HG03457 (cell line): ENCODE measurements around the gene NUDT14.

Source experiments
- ATAC-seq: cut with Tn5 transposase; IDR thresholded peaks from one replicate; pipeline ENCODE4 v1.9.1; 2021; ENCODE audit warnings: moderate number of reproducible peaks; ENCODE audit not compliant: unreplicated experiment

Gene NUDT14

DNA sequence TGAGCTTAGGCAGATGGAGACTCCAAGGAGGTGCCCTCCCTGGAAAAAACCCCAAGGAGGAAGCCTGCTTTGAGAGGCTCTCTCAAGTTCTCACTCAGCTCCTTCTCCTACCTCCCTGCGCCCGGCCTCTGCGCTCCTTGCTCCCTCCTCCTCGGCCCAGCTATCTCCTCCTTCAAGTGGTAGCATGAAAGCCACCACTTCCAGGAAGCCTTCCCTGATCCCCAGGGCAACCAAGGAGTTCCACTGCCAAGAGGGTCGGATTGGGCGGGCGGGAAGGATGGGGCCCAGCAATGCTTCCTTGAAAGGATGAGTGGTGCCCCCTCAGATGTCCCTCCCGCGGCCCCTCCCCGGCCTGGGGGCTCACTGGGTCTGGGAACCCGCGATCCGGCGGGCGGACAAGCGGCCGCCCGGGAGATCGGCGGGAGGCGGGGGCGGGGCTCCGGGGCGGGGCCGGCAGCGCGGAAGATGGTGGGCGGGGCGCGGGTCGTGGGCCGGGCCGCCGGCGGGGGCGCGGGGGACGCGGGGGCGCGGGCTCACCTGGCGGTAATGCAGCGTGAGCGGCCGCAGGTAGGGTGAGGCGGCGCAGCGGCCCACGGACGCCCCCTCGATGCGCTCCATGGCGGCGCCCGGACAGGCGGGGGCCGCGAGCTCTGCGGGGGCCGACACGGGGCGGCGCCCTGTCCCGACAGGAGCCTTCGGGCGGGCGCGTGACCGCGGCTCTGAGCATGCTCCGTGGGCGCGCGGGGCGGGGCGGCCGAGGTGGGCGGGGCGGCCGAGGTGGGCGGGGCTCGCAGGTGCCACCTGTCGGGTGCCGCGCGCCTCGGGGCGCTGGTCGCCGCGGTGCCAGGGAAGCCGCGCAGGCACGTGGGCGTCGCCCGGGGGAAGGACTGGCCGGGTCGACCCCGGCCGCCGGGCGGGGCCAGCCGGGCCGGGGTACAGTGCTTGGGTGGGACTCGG is at the start of gene NUDT14:
NUDT14 (minus strand) TSS at position 721 of the 957 bp plus-strand sequence; CDS start at position 618, 103 bp downstream.
- ATAC-seq, result no peak

GRCh38 chr14:105229099-105229655 is 48.1 kb upstream of the NUDT14 start:
- no peak for ATAC-seq

DNA sequence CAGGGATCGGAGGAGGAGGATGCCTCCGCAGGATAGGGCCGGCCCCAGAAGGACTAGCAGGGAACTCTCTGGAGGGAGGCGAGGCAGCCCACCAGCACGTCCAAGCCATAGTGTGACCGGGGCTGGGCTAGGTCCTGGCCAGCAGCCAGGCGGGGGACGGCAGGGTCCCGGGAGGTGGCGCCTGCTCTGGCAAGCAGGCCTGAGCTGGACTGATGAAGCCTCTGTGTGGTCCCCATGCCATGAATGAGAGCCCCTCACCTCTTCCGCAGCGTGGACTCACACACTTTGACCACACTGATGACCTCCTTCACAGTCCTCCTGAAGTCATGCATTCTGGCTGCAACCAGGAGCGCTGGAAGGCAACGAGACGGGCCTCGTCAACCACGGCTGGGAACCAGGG is 47.5 kb upstream of the NUDT14 start:
- ATAC-seq, result no peak

- ATAC-seq, result no peak
Observed at GRCh38 chr14:105227346-105227745, 46.2 kb upstream of the NUDT14 start.

DNA sequence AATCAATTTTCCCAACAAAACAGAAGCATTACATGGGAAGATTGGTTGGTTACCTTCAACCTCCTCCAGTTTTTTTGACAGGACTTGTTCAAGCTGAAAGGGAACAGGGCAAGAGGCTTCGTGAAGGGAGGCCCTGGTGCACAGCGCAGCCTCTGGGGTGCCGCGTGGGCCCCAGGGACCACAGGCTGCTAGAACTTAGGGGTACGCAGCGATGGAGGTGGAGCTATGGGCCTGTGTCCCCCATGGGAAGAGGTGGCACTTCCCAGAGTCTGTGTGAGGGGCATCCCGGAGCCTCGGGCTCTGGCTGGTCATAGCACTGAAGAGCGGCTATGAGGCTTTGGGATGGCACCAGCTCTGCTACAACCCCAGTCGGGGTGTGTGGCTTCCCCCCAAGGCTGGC is 45.1 kb upstream of the NUDT14 start:
- ATAC-seq, result no peak

DNA sequence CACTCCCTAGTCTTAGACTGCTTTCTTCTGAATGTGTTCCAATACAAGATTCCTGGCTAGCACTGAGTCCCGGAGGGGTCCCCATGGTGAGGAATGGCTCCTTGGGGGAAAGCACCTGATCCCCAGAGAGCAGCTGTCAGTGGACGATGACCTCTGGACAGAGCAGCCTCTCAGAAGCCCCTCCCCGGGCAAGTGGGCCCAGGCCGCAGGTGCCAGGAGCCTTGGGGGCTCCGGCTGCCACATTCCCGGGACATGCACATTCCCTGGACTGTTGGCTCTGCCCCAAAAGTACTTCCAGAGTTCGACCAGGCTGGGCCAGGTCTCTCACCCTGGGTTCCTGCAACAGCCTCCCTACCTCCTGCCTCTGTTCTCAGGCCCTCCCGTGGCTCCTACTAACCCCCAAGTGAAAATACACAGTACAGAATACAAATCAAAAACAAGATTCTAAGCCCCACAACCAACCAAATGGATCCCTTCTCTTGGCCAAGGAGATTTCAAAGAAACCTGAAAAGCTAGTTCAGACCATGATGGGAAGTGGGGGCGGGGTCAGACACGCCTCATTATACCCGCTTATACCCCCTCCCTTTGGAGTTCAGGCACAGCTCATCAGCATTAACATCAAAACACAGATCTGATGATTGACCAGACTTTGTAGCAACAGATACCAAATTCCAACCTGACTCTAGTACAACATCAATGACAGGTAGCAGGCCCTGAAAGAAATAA is 43.9 kb upstream of the NUDT14 start:
- ATAC-seq, result no peak

DNA sequence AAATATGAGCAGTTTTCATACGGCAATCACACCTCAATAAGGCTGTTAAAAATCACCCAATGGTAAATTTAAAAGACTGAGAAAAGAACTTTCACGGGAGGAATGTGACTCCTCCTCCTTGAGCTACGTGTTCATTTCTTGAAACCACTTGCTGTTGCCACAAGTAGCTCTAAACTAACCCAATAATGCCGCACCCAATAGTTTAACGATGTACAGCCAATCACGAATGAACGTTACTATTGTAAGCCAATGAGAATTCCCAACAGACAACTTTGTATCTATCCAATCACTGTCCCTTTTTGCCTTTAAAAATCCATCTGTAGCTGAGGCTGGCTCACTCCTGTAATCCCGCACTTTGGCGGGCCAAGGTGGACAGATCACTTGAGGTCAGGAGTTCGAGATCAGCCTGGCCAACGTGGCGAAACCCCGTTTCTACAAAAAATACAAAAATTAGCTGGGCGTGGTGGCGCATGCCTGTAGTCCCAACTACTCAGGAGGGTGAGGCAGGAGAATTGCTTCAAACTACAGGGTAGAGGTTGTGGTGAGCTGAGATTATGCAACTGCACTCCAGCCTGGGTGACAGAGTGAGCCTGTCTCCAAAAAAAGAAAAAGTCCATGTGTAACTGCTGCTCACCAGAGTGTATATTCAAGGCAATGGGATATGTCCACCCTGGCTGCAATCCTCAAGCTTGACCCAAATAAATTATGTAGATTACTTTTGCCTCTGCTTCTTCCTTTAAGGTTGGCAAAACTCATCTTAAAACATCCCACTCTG is 42.8 kb upstream of the NUDT14 start:
- ATAC-seq, result no peak

DNA sequence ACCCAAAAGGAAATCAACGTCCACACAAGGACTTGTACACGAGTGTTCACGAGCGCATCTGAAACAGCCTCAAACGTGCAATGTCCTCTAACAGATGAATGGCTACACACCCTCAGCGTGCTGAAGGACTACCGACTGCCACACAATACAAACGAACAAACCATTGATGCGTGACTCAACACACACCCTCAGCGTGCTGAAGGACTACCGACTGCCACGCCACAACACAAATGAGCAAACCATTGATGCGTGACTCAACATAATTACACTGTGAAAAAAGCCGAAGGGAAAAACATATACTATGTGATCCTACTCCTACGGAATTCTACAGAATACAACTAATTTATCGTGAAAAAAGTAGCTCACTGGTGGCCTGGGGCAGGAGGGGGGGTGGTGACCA is 42.1 kb upstream of the NUDT14 start:
- ATAC-seq, result no peak

- ATAC-seq, result no peak
Observed at GRCh38 chr14:105221598-105222178, 40.6 kb upstream of the NUDT14 start.

DNA sequence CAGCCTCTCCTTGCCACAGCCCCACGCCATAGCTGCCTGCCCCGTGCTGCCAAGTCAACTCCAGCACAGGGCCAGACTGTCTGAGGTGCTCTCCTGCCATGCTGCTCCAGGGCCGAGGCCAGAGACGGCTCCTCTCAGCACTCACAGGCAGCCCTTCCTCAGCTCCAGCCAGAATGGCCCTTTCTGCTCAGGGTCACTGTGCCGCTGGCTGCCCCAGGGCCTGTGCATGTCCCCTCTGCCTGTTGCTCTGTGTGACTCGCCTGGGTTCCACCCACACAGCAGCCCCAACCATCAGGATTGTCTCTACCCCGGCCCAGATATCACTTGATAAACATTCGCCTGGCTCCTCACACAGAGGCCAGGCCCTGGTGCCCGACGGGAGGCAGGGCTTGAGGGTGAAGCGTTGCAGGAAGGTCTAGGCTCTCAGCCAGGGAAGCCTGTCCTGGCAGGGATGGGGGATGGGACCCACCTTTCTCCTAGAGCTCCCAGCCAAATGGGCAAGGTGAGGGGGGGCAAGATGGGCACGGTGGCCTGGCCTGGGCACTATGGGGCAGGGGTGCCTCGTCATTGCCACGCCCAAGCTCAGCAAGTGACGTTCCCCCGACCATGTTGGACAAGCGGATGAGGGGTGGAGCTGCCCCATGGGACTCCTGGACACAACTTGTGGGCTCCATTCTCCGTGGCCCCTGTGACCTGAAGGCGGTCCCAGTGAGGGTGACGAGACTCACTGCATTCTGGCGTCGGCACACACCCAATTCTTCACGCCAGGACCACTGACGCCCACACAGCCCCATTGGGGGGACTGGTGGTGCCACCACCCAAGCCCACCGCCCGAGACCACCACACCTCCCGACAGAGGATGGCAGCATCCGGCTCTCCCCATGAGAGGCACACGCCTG is 39.8 kb upstream of the NUDT14 start:
- no peak for ATAC-seq

GRCh38 chr14:105219753-105220152 is 38.6 kb upstream of the NUDT14 start:
- ATAC-seq, result no peak

DNA sequence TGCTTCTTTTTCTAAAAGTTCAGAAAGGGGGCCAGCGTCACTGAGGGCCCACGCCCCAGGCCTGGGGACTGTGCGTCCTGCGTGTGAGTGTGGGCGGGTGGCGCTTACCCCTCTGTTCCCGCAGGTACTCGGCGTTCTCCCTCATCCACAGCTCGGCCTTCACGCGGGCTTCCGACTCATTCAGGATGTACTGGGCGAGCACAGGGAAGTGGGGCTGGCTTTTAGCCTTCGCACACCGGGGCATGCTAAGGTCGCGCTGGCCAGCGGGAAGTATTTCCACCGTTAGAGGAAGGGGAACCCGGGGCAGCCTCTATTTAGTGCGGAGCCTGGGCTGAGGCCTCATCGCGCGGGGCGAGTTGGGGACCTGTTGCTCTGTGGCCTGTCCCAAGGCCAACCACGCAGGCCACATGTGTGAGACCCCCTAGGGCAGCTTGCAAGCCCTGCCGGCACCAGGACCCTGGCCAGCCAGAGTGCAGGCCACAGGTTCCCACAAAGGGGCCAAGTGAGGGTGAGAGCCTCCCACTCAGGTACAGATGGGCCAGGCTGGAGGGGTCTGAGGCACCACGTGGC is 38.0 kb upstream of the NUDT14 start:
- no peak for ATAC-seq

- ATAC-seq, result no peak
Observed at GRCh38 chr14:105218611-105219010, 37.5 kb upstream of the NUDT14 start.

DNA sequence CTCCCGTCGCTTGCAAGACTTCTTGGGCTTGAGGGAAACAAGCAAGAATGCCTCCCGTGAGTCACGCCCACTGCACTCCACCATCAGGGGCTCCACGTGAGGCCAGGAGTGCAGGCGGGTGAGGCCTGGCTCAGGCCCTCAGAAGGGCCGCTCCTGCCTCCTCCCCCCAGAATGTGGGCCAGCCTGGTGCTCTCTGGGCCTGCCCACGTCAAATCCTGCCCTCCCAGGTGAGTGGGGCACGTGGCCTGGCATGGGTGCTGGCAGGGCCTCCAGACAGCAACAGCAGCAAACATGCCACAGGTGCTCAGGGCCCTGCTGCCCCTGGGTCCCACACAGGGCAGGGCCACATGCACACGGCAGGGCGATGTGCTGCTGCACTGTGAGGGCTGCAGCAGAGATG is 36.7 kb upstream of the NUDT14 start:
- no peak for ATAC-seq

- ATAC-seq, result no peak
Observed at GRCh38 chr14:105216490-105217247, 35.6 kb upstream of the NUDT14 start.

GRCh38 chr14:105215602-105216001 is 34.5 kb upstream of the NUDT14 start:
- no peak for ATAC-seq

GRCh38 chr14:105214324-105214915 is 33.3 kb upstream of the NUDT14 start:
- no peak for ATAC-seq

GRCh38 chr14:105213361-105213760 is 32.2 kb upstream of the NUDT14 start:
- no peak for ATAC-seq
